Cardiac muscle cell (in vitro differentiated cells and primary cell): Measurements from ENCODE around the gene ESAM. TPM values are rescaled to one million over a fixed set of nuclear protein-coding genes. Genes with fewer than 3 reads are reported as not detected.
A peak's percentile ranks its signal among the peaks of the same experiment; 100 is the strongest.

ENCODE experiments used
- DNase-seq, 2 donors: peaks; one replicate each; pipeline versions ENCODE4 v3.0.0 to v3.0.0-alpha.2; 2010 to 2017; ENCODE audit warnings: low read depth in 1 of 2, low spot score in 1 of 2
- H3K27ac ChIP-seq: fragments of 200-600 bp; sonication (generic); 2 replicates; pipeline ENCODE4 v1.5.1; 2016
- H3K27me3 ChIP-seq: fragments of 200-600 bp; sonication (generic); 2 replicates; pipeline ENCODE4 v1.6.0; 2016; ENCODE audit warnings: control low read depth
- H3K36me3 ChIP-seq: fragments of 200-600 bp; sonication (generic); 2 replicates; pipeline ENCODE4 v1.5.1; 2016; ENCODE audit warnings: control low read depth
- H3K4me1 ChIP-seq: fragments of 200-600 bp; sonication (generic); 2 replicates; pipeline ENCODE4 v1.8.1; 2017; ENCODE audit warnings: low read depth, mild to moderate bottlenecking, mixed run types
- H3K4me3 ChIP-seq: fragments of 200-600 bp; sonication (generic); 2 replicates; pipeline ENCODE4 v1.5.1; 2016; ENCODE audit warnings: mild to moderate bottlenecking
- H3K9me3 ChIP-seq: fragments of 200-600 bp; sonication (generic); 2 replicates; pipeline ENCODE4 v1.5.1; 2017; ENCODE audit warnings: low read depth, mild to moderate bottlenecking, control low read depth
- CTCF ChIP-seq: IDR thresholded peaks from 2 replicates; pipeline ENCODE4 v1.5.1; 2012; ENCODE audit warnings: low read depth, mild to moderate bottlenecking, low read length
- polyA plus RNA-seq: library from polyadenylated mRNA; unstranded; fragments of >200 nt; fragmentation: Nextera tagmentation; extraction: Ambion mirVana; gene quantifications from 2 replicates; pipeline ENCODE4 v1.2.1, GENCODE V29; 2016
- total RNA-seq: library from RNA; depleted of rRNA; stranded (reverse); fragments of >200 nt; gene quantifications from 2 replicates; pipeline ENCODE4 v1.2.3, GENCODE V29; 2016

ESAM gene
- total RNA-seq (1.5 and 1.8 TPM in 2 replicates), polyA plus RNA-seq (3.3 and 4.9 TPM in 2 replicates)

- Histone ChIP-seq H3K27ac (no peak within 1 kb of the TSS), H3K9me3 (no peaks in the 10 kb centered on the region), H3K4me1 (peaks cover 19% of the 10 kb centered on the region), H3K27me3 (peaks cover 59% of the 10 kb centered on the region), H3K4me3 (peak within 1 kb of the TSS; percentile 12), H3K36me3 (peaks cover 3% of the 10 kb centered on the region)
- DNase-seq = peak in 1 of 2 donors; percentile 42
- no peak for TF ChIP-seq CTCF
Observed at GRCh38 chr11:124762105-124762623, at the start of gene ESAM. ESAM (minus strand) TSS chr11:124762290; CDS start chr11:124762154, 136 bp downstream.

- H3K9me3 ChIP-seq = no peaks in the 10 kb centered on the region
- no peak overlapping the region for H3K4me3 ChIP-seq
- DNase-seq = no peak
- H3K27me3 ChIP-seq = no peaks in the 10 kb centered on the region
- H3K4me1 ChIP-seq = no peaks in the 10 kb centered on the region
- H3K36me3 ChIP-seq = no peaks in the 10 kb centered on the region
- no peak overlapping the region for H3K27ac ChIP-seq
- no peak for TF ChIP-seq CTCF
Observed at GRCh38 chr11:124811399-124812125, 49.5 kb upstream of the ESAM start.

GRCh38 chr11:124807660-124808270 is 45.7 kb upstream of the ESAM start:
- peak in 1 of 2 donors; percentile 9 for DNase-seq
- Histone ChIP-seq H3K9me3 (no peaks in the 10 kb centered on the region), H3K4me1 (no peaks in the 10 kb centered on the region), H3K36me3 (no peaks in the 10 kb centered on the region), H3K27ac (no peak overlapping the region), H3K4me3 (no peak overlapping the region), H3K27me3 (no peaks in the 10 kb centered on the region)
- no peak for TF ChIP-seq CTCF

- H3K36me3 ChIP-seq = no peaks in the 10 kb centered on the region
- no peaks in the 10 kb centered on the region for H3K9me3 ChIP-seq
- no peak for DNase-seq
- H3K4me3 ChIP-seq = no peak overlapping the region
- H3K27ac ChIP-seq = no peak overlapping the region
- no peaks in the 10 kb centered on the region for H3K27me3 ChIP-seq
- TF ChIP-seq CTCF = no peak
- H3K4me1 ChIP-seq = no peaks in the 10 kb centered on the region
Observed at GRCh38 chr11:124807201-124807600, 45.1 kb upstream of the ESAM start.

GRCh38 chr11:124804884-124805283 is 42.8 kb upstream of the ESAM start:
- H3K4me3 ChIP-seq = no peak overlapping the region
- H3K27ac ChIP-seq = no peak overlapping the region
- no peaks in the 10 kb centered on the region for H3K9me3 ChIP-seq
- TF ChIP-seq CTCF = no peak
- no peaks in the 10 kb centered on the region for H3K4me1 ChIP-seq
- DNase-seq = no peak
- H3K36me3 ChIP-seq = no peaks in the 10 kb centered on the region
- no peaks in the 10 kb centered on the region for H3K27me3 ChIP-seq
